ENCODE measurements around the gene GALE. TPM values are rescaled to one million over a fixed set of nuclear protein-coding genes. Genes with fewer than 3 reads are reported as not detected.

GALE gene
- total and polyA plus RNA-seq, 2 of the 13 experiments (the other 11 are each of a cell fraction or from before 2014, with no cell fraction given): 85.2 to 88.4 TPM

DNA sequence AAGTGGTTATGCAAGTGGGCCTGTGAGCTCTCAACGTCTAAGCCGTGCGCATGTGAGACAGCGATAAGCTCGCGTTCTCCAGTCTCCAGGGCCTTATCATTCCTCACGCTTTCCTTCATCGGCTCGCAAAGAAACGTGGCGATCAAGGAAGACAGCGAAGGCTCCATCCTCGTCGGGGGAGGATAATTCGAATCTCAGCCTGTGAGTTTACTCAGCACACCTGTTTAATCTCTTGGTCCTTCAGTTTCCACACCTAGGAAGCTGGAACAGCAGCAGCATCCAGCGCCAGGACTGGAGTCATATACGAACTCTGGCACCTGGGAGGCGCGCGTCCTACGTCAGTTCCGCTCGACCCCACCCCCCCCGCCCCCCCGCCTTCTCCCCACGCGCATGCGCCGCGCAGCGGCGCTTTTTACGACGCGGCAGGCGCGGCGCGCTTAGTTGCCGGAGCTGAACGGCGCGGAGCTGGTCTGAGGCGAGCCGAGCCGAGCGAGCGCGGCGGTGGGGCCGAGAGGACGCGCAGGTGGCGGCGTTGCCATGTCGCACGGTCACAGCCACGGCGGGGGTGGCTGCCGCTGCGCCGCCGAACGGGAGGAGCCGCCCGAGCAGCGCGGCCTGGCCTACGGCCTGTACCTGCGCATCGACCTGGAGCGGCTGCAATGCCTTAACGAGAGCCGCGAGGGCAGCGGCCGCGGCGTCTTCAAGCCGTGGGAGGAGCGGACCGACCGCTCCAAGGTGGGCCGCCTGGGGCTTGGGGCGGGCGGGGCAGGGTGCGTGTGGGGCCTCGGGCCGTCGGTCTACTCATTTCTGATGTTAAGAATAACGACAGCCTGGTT is 22.4 kb downstream of the GALE start, which contains the start of gene PITHD1 (continued):
- TF ChIP-seq CAMTA2 (CRISPR knock-in tag; IDR thresholded peaks at IDR 0.05; ENCODE audit: borderline replicate concordance) (0 out of 2 replicates have a peak, but pooled peaks have one; percentile 19), RBM39 (IDR thresholded peaks at IDR 0.05; ENCODE audit: low read depth, low read length, poor library complexity, severe bottlenecking) (no peak), ZNF382 (CRISPR knock-in tag; IDR thresholded peaks at IDR 0.05; ENCODE audit: borderline replicate concordance) (no peak), ZNF251 (CRISPR knock-in tag; IDR thresholded peaks at IDR 0.05) (no peak), FLYWCH1 (CRISPR knock-in tag; IDR thresholded peaks at IDR 0.05) (no peak), SOX13 (IDR thresholded peaks at IDR 0.05) (0 out of 2 replicates have a peak, but pooled peaks have one; percentile 10), SOX13 (CRISPR knock-in tag; conservative IDR thresholded peaks at IDR 0.05 in 1 of 2, IDR thresholded peaks at IDR 0.05 in 1 of 2) (0 out of 4 replicates have a peak, but pooled peaks of 1 of the 2 experiments have one; percentile 20), MAFK (conservative IDR thresholded peaks at IDR 0.05 in 1 of 2, IDR thresholded peaks at IDR 0.05 in 1 of 2; ENCODE audit: low read length in 2 of 2) (no peak), SALL1 (CRISPR knock-in tag; IDR thresholded peaks at IDR 0.05) (peak; percentile 80), ZNF484 (CRISPR knock-in tag; IDR thresholded peaks at IDR 0.05; ENCODE audit: borderline replicate concordance, low read depth) (no peak), CCAR2 (optimal IDR thresholded peaks at IDR 0.05; ENCODE audit: low read depth, low read length) (no peak), ZNF546 (CRISPR knock-in tag; conservative IDR thresholded peaks at IDR 0.05) (peak; percentile 87; the same call in 1 of the 2 replicates), NRL (CRISPR knock-in tag; IDR thresholded peaks at IDR 0.05; ENCODE audit: borderline replicate concordance) (peak; percentile 32; the same call in 1 of the 2 replicates), ATF7-NPFF (CRISPR knock-in tag; IDR thresholded peaks at IDR 0.05; ENCODE audit: low read depth) (peak; percentile 85; the same call in 1 of the 2 replicates), ZSCAN31 (CRISPR knock-in tag; IDR thresholded peaks at IDR 0.05; ENCODE audit: low read depth) (peak; percentile 83), ZNF891 (CRISPR knock-in tag; IDR thresholded peaks at IDR 0.05) (peak; percentile 84)
- TF ChIP-seq, protein P1, sequence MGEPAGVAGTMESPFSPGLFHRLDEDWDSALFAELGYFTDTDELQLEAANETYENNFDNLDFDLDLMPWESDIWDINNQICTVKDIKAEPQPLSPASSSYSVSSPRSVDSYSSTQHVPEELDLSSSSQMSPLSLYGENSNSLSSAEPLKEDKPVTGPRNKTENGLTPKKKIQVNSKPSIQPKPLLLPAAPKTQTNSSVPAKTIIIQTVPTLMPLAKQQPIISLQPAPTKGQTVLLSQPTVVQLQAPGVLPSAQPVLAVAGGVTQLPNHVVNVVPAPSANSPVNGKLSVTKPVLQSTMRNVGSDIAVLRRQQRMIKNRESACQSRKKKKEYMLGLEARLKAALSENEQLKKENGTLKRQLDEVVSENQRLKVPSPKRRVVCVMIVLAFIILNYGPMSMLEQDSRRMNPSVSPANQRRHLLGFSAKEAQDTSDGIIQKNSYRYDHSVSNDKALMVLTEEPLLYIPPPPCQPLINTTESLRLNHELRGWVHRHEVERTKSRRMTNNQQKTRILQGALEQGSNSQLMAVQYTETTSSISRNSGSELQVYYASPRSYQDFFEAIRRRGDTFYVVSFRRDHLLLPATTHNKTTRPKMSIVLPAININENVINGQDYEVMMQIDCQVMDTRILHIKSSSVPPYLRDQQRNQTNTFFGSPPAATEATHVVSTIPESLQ (CRISPR knock-in tag; conservative IDR thresholded peaks at IDR 0.05): 0 out of 2 replicates have a peak, but pooled peaks have one; percentile 65
- TF ChIP-seq, protein P2, sequence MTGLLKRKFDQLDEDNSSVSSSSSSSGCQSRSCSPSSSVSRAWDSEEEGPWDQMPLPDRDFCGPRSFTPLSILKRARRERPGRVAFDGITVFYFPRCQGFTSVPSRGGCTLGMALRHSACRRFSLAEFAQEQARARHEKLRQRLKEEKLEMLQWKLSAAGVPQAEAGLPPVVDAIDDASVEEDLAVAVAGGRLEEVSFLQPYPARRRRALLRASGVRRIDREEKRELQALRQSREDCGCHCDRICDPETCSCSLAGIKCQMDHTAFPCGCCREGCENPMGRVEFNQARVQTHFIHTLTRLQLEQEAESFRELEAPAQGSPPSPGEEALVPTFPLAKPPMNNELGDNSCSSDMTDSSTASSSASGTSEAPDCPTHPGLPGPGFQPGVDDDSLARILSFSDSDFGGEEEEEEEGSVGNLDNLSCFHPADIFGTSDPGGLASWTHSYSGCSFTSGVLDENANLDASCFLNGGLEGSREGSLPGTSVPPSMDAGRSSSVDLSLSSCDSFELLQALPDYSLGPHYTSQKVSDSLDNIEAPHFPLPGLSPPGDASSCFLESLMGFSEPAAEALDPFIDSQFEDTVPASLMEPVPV (CRISPR knock-in tag; IDR thresholded peaks at IDR 0.05): no peak
- TF ChIP-seq, protein P3, sequence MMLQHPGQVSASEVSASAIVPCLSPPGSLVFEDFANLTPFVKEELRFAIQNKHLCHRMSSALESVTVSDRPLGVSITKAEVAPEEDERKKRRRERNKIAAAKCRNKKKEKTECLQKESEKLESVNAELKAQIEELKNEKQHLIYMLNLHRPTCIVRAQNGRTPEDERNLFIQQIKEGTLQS (CRISPR knock-in tag; IDR thresholded peaks at IDR 0.05): no peak
- TF ChIP-seq, protein P4, sequence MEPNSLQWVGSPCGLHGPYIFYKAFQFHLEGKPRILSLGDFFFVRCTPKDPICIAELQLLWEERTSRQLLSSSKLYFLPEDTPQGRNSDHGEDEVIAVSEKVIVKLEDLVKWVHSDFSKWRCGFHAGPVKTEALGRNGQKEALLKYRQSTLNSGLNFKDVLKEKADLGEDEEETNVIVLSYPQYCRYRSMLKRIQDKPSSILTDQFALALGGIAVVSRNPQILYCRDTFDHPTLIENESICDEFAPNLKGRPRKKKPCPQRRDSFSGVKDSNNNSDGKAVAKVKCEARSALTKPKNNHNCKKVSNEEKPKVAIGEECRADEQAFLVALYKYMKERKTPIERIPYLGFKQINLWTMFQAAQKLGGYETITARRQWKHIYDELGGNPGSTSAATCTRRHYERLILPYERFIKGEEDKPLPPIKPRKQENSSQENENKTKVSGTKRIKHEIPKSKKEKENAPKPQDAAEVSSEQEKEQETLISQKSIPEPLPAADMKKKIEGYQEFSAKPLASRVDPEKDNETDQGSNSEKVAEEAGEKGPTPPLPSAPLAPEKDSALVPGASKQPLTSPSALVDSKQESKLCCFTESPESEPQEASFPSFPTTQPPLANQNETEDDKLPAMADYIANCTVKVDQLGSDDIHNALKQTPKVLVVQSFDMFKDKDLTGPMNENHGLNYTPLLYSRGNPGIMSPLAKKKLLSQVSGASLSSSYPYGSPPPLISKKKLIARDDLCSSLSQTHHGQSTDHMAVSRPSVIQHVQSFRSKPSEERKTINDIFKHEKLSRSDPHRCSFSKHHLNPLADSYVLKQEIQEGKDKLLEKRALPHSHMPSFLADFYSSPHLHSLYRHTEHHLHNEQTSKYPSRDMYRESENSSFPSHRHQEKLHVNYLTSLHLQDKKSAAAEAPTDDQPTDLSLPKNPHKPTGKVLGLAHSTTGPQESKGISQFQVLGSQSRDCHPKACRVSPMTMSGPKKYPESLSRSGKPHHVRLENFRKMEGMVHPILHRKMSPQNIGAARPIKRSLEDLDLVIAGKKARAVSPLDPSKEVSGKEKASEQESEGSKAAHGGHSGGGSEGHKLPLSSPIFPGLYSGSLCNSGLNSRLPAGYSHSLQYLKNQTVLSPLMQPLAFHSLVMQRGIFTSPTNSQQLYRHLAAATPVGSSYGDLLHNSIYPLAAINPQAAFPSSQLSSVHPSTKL (CRISPR knock-in tag; IDR thresholded peaks at IDR 0.05): no peak
